D341Med (cell line): ENCODE data around the gene CDKN1A.
"Not testable (repeated sequence)": the region's sequence is repeated elsewhere in the genome, so short reads cannot be mapped to it uniquely, and the experiment has no call there.

Experiments used
- DNase-seq: peaks from one replicate; pipeline ENCODE4 v3.0.0; 2012; ENCODE audit warnings: low spot score

Gene CDKN1A

GRCh38 chr6:36721369-36722140 lies 43.0 kb downstream of the CDKN1A start:
- DNase-seq = no peak

- no peak for DNase-seq
Observed at GRCh38 chr6:36722365-36722764, 43.9 kb downstream of the CDKN1A start.

- no peak for DNase-seq
Observed at GRCh38 chr6:36722879-36723278, 44.4 kb downstream of the CDKN1A start.

- DNase-seq = not testable (repeated sequence)
Observed at GRCh38 chr6:36723992-36724391, 45.5 kb downstream of the CDKN1A start.

GRCh38 chr6:36724514-36725390 lies 46.2 kb downstream of the CDKN1A start:
- peak; percentile 73 for DNase-seq

- no peak for DNase-seq
Observed at GRCh38 chr6:36725581-36725980, 47.1 kb downstream of the CDKN1A start.

GRCh38 chr6:36727505-36728021 lies 49.0 kb downstream of the CDKN1A start:
- no peak for DNase-seq

GRCh38 chr6:36728289-36729160 lies 50.0 kb downstream of the CDKN1A start:
- no peak for DNase-seq

GRCh38 chr6:36729161-36729524 lies 50.6 kb downstream of the CDKN1A start:
- no peak for DNase-seq

GRCh38 chr6:36730424-36731380 lies 52.2 kb downstream of the CDKN1A start:
- no peak for DNase-seq

- DNase-seq = no peak
Observed at GRCh38 chr6:36731622-36732310, 53.3 kb downstream of the CDKN1A start.

- DNase-seq = no peak
Observed at GRCh38 chr6:36733300-36733699, 54.8 kb downstream of the CDKN1A start.

- no peak for DNase-seq
Observed at GRCh38 chr6:36734486-36735060, 56.1 kb downstream of the CDKN1A start.

GRCh38 chr6:36735110-36736071 lies 56.9 kb downstream of the CDKN1A start:
- DNase-seq = no peak
